Ascending aorta (tissue), 2 donors: ENCODE measurements around the gene CLOCK. TPM values are rescaled to one million over a fixed set of nuclear protein-coding genes. Genes with fewer than 3 reads are reported as not detected.

Source experiments
- DNase-seq, 2 donors: peaks; one replicate each; pipeline ENCODE4 v3.0.0-alpha.2; 2019; ENCODE audit warnings: low spot score in 2 of 2
- H3K27ac ChIP-seq, 2 donors: fragments of 200-600 bp; sonication (generic); one replicate each; pipeline ENCODE4 v1.5.1; 2016 to 2017; ENCODE audit warnings: mild to moderate bottlenecking in 1 of 2
- H3K27me3 ChIP-seq: fragments of 200-600 bp; sonication (generic); one replicate; pipeline ENCODE4 v1.5.1; 2017
- H3K36me3 ChIP-seq, 2 donors: fragments of 200-600 bp; sonication (generic); one replicate each; pipeline ENCODE4 v1.5.1; 2016
- H3K4me1 ChIP-seq, 2 donors: fragments of 200-600 bp; sonication (generic); one replicate each; pipeline ENCODE4 v1.5.1; 2016 to 2017; ENCODE audit warnings: mild to moderate bottlenecking in 1 of 2
- H3K4me3 ChIP-seq, 2 donors: fragments of 200-600 bp; sonication (generic); one replicate each; pipeline ENCODE4 v1.5.1; 2016 to 2017; ENCODE audit warnings: mild to moderate bottlenecking in 1 of 2
- H3K9me3 ChIP-seq, 2 donors: fragments of 200-600 bp; sonication (generic); one replicate each; pipeline ENCODE4 v1.5.1; 2016
- CTCF ChIP-seq, 3 experiments: fragments of 200-600 bp in 2 of 3; fragments of 450-650 bp in 1 of 3; sonication (generic) in 2 of 3; IDR thresholded peaks; one replicate each; pipeline ENCODE4 v1.5.1; 2016 to 2019; ENCODE audit warnings: antibody characterized with exemption in 3 of 3, mild to moderate bottlenecking in 1 of 3, moderate library complexity in 1 of 3
- intact Hi-C: fragments of 100-400 bp; cut with DNase I; formaldehyde crosslinking; loops from one replicate; pipeline ENCODE4 v1.15.1; 2023
- total RNA-seq: library from RNA; depleted of rRNA; stranded (reverse); fragments of >200 nt; gene quantifications from one replicate; pipeline ENCODE4 v1.1.0, GENCODE V29; 2016

CLOCK gene
- total RNA-seq, 1 donor from 2014 or later = 17.6 TPM

- Histone ChIP-seq H3K27ac (no peak overlapping the region), H3K36me3 (peaks cover 14 to 65% of the 10 kb centered on the region in 2 donors), H3K4me1 (no peaks in the 10 kb centered on the region), H3K4me3 (no peak overlapping the region), H3K9me3 (no peaks in the 10 kb centered on the region), H3K27me3 (no peaks in the 10 kb centered on the region)
- no peak for TF ChIP-seq CTCF (IDR thresholded peaks at IDR 0.05)
- intact Hi-C loops = no loop called here
- DNase-seq = no peak
These were observed 108.4 kb downstream of the CLOCK start for GRCh38 chr4:55438314-55438713.

DNA sequence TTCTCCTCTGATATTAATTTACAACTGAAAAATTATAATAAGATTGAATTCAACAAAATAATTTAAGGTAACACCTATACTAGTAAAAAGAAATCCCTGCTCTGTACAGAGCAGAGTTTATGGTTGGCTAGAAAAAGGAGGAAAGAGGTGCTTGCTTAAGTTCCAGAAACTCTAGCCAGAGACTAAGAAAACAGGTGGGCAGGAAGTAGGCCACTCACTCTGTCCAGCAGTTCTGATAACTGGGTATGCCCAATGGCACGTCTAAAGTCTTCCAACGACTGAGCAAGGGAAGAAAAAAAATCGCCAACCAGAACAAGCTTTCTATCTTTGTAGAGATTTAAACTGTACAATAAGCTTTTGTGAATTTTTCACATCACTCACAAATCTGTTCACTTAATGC is 108.9 kb downstream of the CLOCK start:
- TF ChIP-seq CTCF (IDR thresholded peaks at IDR 0.05) = no peak
- H3K4me3 ChIP-seq = no peak overlapping the region
- intact Hi-C loops = no loop called here
- H3K36me3 ChIP-seq = peaks cover 14 to 63% of the 10 kb centered on the region in 2 donors
- H3K27ac ChIP-seq = no peak overlapping the region
- H3K4me1 ChIP-seq = no peaks in the 10 kb centered on the region
- no peaks in the 10 kb centered on the region for H3K9me3 ChIP-seq
- no peak for DNase-seq
- no peaks in the 10 kb centered on the region for H3K27me3 ChIP-seq

GRCh38 chr4:55437356-55437796 is 109.3 kb downstream of the CLOCK start:
- Histone ChIP-seq H3K27me3 (no peaks in the 10 kb centered on the region), H3K27ac (no peak overlapping the region), H3K4me3 (no peak overlapping the region), H3K36me3 (peaks cover 9 to 60% of the 10 kb centered on the region in 2 donors), H3K4me1 (no peaks in the 10 kb centered on the region), H3K9me3 (no peaks in the 10 kb centered on the region)
- DNase-seq = no peak
- intact Hi-C loops = no loop called here
- TF ChIP-seq CTCF (IDR thresholded peaks at IDR 0.05) = no peak

- Histone ChIP-seq H3K27me3 (no peaks in the 10 kb centered on the region), H3K4me3 (no peak overlapping the region), H3K27ac (peak overlapping the region; percentile 17 to 28), H3K4me1 (no peaks in the 10 kb centered on the region), H3K9me3 (no peaks in the 10 kb centered on the region), H3K36me3 (peaks cover 8 to 53% of the 10 kb centered on the region in 2 donors)
- intact Hi-C loops = no loop called here
- TF ChIP-seq CTCF (IDR thresholded peaks at IDR 0.05) = peak in 2 of 3 experiments; percentile 6 to 21
- no peak for DNase-seq
These were observed 111.4 kb downstream of the CLOCK start for GRCh38 chr4:55435141-55435841.

- peaks cover 24 to 74% of the 10 kb centered on the region in 2 donors for H3K36me3 ChIP-seq
- no peak for TF ChIP-seq CTCF (IDR thresholded peaks at IDR 0.05)
- peak overlapping the region in 1 of 2 donors; percentile 38 for H3K27ac ChIP-seq
- no peaks in the 10 kb centered on the region for H3K9me3 ChIP-seq
- intact Hi-C loops = no loop called here
- H3K4me3 ChIP-seq = no peak overlapping the region
- no peaks in the 10 kb centered on the region for H3K4me1 ChIP-seq
- DNase-seq = no peak
- no peaks in the 10 kb centered on the region for H3K27me3 ChIP-seq
These were observed 114.9 kb downstream of the CLOCK start for GRCh38 chr4:55431710-55432336.
